Endothelial cell of umbilical vein (primary cell): ENCODE results near the gene ZNF385C.

Experiments used
- CTCF ChIP-seq, 2 donors: IDR thresholded peaks; 1 replicate in 1 of 2; 2 replicates in 1 of 2; pipeline ENCODE4 v1.5.1; 2011; ENCODE audit warnings: low read length in 2 of 2, mild to moderate bottlenecking in 2 of 2, moderate library complexity in 2 of 2, control low read depth in 1 of 2, inconsistent platforms in 1 of 2, low read depth in 1 of 2; ENCODE audit not compliant: insufficient read depth in 1 of 2; ENCODE audit errors: extremely low read depth in 1 of 2
- EZH2 ChIP-seq: IDR thresholded peaks from 2 replicates; pipeline ENCODE4 v1.6.1; 2012; ENCODE audit warnings: borderline replicate concordance, low read depth, mild to moderate bottlenecking, moderate library complexity, low read length, inconsistent platforms; ENCODE audit not compliant: severe bottlenecking
- MYC ChIP-seq: IDR thresholded peaks from one replicate; pipeline ENCODE4 v1.6.1; 2011; ENCODE audit warnings: mild to moderate bottlenecking, low read depth, low read length
- POLR2A ChIP-seq: IDR thresholded peaks from 2 replicates; pipeline ENCODE4 v1.6.1; 2012; ENCODE audit warnings: low read depth, mild to moderate bottlenecking, control low read depth, low read length
- POLR2AphosphoS5 ChIP-seq: IDR thresholded peaks from 2 replicates; pipeline ENCODE4 v1.6.1; 2012; ENCODE audit warnings: low read depth, mild to moderate bottlenecking, control low read depth, low read length, moderate library complexity; ENCODE audit not compliant: insufficient read depth

GRCh38 chr17:42135664-42136653, 37.7 kb upstream of the ZNF385C start:
- no peak for TF ChIP-seq CTCF (IDR thresholded peaks at IDR 0.05; ENCODE audit: extremely low read depth in 1 of 2, insufficient read depth in 1 of 2, low read depth in 1 of 2, low read length in 2 of 2)
- no peak for TF ChIP-seq MYC
- no peak for TF ChIP-seq EZH2
- peak; percentile 82 for TF ChIP-seq POLR2AphosphoS5
- TF ChIP-seq POLR2A = peak; percentile 23
